C4-2B (cell line): ENCODE measurements around the gene PRKCE.

Experiments
- H3K27ac ChIP-seq: fragments of 450-650 bp; 2 replicates; pipeline ENCODE4 v1.5.1; 2017
- CTCF ChIP-seq: fragments of 450-650 bp; conservative IDR thresholded peaks from 2 replicates; pipeline ENCODE4 v1.5.1; 2017; ENCODE audit warnings: mild to moderate bottlenecking
- ZFX ChIP-seq: fragments of 450-650 bp; IDR thresholded peaks from 2 replicates; pipeline ENCODE4 v1.6.1; 2017

Gene PRKCE

DNA sequence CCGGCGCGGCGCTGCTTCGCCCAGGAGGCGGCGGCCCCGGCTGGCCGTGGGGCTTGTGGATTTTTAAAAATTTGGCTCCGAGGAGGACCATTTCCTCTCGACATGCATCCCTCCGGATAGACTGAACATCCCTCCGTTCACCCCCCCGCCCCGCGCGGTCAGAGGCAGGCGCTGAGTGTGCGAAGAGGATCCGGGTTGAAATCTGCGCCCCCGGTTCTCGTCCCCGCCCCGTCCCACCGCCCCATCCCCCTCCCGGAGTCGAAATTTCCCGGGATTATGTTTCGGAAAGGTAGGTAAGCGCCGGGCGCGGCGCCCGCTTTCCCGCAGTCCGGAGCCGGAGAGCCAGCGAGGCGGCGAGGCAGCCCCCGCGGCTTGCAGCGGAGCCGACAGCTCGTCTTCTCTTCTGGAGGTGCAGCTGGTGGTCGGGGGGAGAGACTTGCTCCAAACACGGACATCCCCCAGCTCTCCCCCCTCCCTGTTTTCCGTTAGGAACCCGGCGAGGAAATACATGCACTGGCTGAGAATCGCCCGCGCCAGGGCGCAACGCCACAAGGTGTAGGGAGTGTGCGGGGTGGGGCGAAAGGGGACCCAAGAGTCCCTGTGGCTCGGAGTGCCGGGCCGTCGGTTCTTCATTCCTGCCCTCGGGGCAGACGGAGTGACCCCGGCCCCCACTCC lies at the start of gene PRKCE:
Gene PRKCE, plus strand, starts transcription at position 261 of the 675 bp plus-strand sequence.
- H3K27ac ChIP-seq = peak within 1 kb of the TSS; percentile 87
- no peak for TF ChIP-seq CTCF
- TF ChIP-seq ZFX = no peak

DNA sequence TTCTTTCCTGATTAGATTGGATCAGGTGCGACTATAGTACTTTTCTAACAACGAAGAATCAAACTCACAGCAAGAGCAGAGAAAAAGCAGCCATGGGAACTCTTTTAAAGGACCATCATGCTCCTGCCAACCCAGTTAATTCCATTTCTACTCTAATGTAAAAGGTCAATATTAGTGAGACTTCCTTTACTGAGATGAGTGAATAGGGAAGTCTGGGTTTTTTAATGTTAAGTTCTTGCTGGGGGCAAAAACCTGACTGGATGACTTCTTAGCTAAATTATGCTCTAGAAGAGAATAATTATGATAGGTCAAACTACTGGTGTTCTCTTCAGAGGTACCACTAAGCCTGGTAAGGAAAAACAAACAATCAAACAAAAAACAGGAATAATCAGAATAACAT lies 48.9 kb upstream of the PRKCE start:
- TF ChIP-seq ZFX = no peak
- TF ChIP-seq CTCF = no peak
- no peak overlapping the region for H3K27ac ChIP-seq

DNA sequence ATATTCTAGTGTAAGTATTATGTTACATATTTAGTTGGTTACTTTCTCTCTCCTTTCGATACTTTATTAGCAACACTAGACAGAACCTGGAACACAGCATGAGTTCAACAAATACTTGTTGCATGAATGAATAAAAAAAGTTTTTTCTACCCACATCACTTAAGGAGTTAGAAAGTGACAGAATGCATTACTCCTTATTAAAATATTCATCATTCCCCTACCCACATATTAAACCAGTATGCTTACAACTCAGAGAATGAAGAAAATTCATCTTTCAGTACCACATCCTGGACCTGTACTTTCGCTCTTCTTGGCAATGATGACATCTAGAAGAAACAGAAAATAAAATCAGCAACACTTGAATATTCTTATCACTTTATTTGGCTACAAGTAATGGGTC lies 46.4 kb upstream of the PRKCE start:
- no peak for TF ChIP-seq CTCF
- no peak overlapping the region for H3K27ac ChIP-seq

- TF ChIP-seq CTCF = no peak
- TF ChIP-seq ZFX = no peak
- H3K27ac ChIP-seq = no peak overlapping the region
Observed at GRCh38 chr2:45606796-45607195, 44.7 kb upstream of the PRKCE start.

DNA sequence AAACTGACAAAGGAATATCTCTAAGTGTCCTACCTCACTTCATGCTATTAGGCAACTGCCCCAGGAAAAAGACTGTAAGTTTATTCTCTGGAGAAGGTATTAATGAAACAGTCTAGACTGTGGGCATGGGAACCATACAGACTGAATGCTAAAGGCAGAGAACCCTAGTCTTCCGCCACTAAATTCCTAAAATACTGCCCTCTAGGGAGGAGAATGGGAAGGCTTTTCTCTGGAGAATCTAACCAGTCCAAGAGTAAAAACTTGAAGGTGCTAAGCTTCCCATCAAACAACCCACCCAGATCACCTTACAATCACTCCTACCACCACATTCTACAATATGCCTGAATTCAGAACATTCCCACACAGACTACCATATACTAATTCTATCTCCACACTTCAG lies 43.8 kb upstream of the PRKCE start:
- no peak overlapping the region for H3K27ac ChIP-seq
- TF ChIP-seq CTCF (peak; percentile 64), ZFX (no peak)

GRCh38 chr2:45610281-45611019 lies 41.0 kb upstream of the PRKCE start:
- TF ChIP-seq ZFX = no peak
- peak; percentile 35 for TF ChIP-seq CTCF
- H3K27ac ChIP-seq = peak overlapping the region; percentile 86

GRCh38 chr2:45611020-45611859 lies 40.2 kb upstream of the PRKCE start, which contains the start of gene SRBD1:
Gene SRBD1 (minus strand): TSS chr2:45611267. CDS start chr2:45605441, 5,826 bp downstream.
- H3K27ac ChIP-seq = peak within 1 kb of the TSS; percentile 86
- TF ChIP-seq CTCF (no peak; the same call in 1 of the 2 replicates), ZFX (no peak)
